GM13977 (cell line): ENCODE results near the gene ARHGAP15.

Experiments
- DNase-seq: peaks from one replicate; pipeline ENCODE4 v3.0.0; 2012; ENCODE audit warnings: low spot score
- CTCF ChIP-seq: IDR thresholded peaks from 2 replicates; pipeline ENCODE4 v1.5.1; 2012; ENCODE audit warnings: mild to moderate bottlenecking, control low read depth; ENCODE audit not compliant: insufficient read depth; ENCODE audit errors: extremely low read depth, missing control alignments
- in situ Hi-C: fragments of 300-500 bp; cut with MboI; formaldehyde crosslinking; loops from one replicate; pipeline ENCODE4 v1.12.0; 2022; ENCODE audit warnings: low sequenced_read_pairs, low pct_unique_long_range_greater_than_20kb, mixed read lengths, inconsistent platforms; ENCODE audit not compliant: unreplicated experiment

The ARHGAP15 gene

GRCh38 chr2:143725400-143725799 lies 596.2 kb downstream of the ARHGAP15 start:
- DNase-seq: no peak
- in situ Hi-C loops: no loop called here
- no peak for TF ChIP-seq CTCF

DNA sequence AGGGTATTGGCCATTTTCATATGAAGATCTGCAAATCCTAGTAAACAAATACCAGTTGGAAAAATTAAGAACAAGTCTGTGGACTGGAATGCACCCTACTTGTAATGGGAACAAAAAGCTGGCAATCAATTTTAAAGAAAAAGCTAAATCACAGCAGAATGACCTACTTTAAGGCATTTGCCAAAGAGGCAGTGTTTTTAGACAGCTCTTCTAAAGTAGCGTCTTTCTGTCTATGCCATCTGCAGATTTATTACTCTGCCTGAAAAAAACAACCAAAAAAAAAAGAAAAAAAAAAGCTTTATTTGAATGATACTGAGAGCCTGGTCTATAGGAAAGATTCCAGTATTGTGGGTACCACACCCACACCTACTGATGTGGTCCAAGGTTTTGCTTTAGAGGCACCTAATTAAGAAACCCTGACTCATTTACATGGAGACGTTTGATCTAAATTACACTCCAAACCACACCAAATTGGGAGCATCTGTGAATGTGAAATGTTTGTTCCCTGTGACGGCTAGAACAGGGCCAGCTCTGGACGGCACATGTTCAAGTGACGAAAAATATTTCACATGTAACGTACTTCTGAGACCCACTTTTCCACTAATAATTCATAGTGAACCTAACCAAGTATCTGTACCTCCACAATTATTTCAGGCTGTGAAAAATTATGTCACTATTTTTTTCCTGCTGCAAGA lies 597.1 kb downstream of the ARHGAP15 start:
- in situ Hi-C loops: no loop called here

DNA sequence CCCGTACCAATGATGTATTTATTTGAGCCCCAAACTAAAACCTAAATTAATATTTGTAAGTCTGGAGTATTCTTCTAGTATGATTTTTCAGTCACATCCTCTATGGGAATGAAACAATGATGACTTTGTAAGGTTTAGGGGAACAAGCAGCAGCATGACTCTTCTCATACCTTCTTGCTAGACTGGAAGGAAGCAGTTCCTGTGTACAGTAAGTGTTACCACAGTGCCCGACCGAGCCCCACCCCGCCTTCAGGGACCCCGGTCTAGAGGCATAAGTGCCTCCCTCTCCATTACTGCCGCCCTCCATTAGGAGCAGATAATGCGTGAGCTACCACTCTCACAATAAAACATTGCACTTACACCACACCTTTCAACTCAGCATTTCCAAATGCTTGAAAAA lies 599.3 kb downstream of the ARHGAP15 start:
- TF ChIP-seq CTCF: no peak
- DNase-seq: no peak
- in situ Hi-C loops: no loop called here

More for the DNA sequence above, 597.1 kb downstream of the ARHGAP15 start:
- no peak for TF ChIP-seq CTCF
- no peak for DNase-seq

DNA sequence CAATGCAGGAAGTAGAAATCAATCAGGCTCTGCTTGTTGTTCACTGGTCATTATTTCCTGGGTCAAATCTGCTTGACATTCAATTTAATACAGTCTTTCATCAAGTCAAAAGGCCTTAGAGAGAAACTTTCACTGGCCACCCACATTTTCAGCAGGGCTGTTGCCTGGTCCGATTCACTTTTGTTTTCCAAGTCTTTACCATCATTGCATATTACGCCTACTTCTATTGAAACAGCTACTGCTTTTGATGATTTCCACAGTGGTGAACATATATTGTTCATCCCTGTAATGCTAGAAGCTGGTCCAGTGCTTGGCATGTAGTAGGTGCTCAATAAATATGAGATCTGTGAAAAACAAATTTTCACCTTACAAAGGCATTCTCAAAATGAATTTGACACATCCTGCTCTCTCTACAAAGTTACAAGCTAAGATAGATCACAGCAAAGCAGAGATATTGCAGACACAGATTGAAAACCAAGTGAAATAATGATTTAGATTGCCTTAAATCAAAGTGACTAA lies 600.1 kb downstream of the ARHGAP15 start:
- no peak for DNase-seq
- in situ Hi-C loops: no loop called here
- TF ChIP-seq CTCF: no peak

DNA sequence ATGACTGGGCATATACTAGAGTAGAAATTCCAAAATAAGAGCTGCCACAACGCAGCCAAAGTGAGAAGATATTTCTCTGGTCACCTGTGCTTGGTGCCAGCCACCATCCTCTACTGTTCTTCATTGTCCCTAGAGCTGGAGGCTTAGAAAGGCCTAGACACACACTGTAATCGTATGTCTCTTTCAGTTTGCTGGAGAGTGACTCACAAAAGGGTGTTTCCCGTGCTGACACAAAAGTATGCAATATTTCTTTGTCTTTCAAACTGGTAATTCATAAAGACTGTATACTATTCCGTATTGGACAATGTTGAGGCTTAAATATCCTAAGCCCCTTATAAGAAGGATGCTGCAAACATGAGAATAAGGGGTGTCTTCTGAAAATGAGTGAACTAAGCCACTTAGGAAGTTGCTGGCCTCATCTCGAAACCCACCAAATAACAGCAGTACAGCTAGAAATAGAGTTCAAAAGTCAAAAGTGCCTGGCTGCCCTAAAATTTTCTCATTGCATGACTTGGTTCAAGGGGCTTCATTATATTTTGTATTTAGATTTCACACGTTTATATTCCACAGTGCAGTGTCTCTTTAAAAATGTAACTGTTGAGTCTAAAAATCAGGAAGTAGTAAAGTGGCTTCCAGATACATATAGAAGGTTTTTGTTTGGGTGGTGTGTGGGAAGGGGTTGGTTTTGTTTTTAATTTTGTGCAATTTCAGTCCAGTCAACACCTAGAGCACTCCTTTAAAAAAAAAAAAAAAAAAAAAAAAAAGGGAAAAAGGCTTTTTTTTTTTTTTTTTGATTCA lies 601.1 kb downstream of the ARHGAP15 start:
- in situ Hi-C loops: no loop called here
- TF ChIP-seq CTCF: no peak
- DNase-seq: peak; percentile 45

- in situ Hi-C loops: no loop called here
- peak; percentile 7 for DNase-seq
- TF ChIP-seq CTCF: no peak
These were observed 601.7 kb downstream of the ARHGAP15 start for GRCh38 chr2:143730953-143731260.
